ENCODE results near the gene ACOXL. TPM values are rescaled to one million over a fixed set of nuclear protein-coding genes. Genes with fewer than 3 reads are reported as not detected.

ACOXL gene
- total RNA-seq, 2 experiments from 2014 or later, result 0.26 to 0.41 TPM

DNA sequence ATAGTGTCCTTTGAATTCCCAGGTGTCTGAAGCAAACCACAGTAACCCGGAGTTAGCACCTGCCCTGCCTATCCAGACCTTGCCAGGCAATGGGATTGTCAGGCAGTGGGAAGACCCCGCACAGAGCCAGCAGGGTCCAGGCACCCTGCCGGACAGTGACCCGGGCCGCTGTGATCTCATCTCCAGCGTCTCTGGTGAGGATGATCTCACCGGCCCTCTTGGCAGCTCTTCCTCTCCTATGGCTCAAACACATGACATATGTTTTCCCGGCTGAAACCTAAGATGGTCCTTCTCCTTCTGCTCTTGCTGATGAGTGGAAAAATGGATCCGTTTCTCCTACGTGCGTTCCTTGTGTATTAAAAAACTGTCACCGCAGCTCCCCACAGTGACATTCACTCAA, 75.1 kb downstream of the ACOXL start:
- DNase-seq, result no peak
- intact Hi-C loops (cut with micrococcal nuclease), result no loop called here
- CTCF ChIA-PET, result interaction anchor here (1.5 kb wide), 1 partner anchor 45 kb away, joined by 3 read pairs; no protein-coding TSS in a partner anchor
- POLR2A ChIA-PET, result no interaction called here
- H3K36me3 Mint-ChIP-seq, result peaks cover 2% of the 10 kb centered on the region
- H3K27ac Mint-ChIP-seq, result no peak overlapping the region
- no peak overlapping the region for H3K4me3 Mint-ChIP-seq
- H3K27me3 Mint-ChIP-seq, result peaks cover 45% of the 10 kb centered on the region
- peaks cover 7% of the 10 kb centered on the region for H3K9me3 Mint-ChIP-seq
- peaks cover 22% of the 10 kb centered on the region for H3K4me1 Mint-ChIP-seq (ENCODE audit: low read depth)

GRCh38 chr2:110810404-110810803, 78.0 kb downstream of the ACOXL start:
- POLR2A ChIA-PET, result no interaction called here

DNA sequence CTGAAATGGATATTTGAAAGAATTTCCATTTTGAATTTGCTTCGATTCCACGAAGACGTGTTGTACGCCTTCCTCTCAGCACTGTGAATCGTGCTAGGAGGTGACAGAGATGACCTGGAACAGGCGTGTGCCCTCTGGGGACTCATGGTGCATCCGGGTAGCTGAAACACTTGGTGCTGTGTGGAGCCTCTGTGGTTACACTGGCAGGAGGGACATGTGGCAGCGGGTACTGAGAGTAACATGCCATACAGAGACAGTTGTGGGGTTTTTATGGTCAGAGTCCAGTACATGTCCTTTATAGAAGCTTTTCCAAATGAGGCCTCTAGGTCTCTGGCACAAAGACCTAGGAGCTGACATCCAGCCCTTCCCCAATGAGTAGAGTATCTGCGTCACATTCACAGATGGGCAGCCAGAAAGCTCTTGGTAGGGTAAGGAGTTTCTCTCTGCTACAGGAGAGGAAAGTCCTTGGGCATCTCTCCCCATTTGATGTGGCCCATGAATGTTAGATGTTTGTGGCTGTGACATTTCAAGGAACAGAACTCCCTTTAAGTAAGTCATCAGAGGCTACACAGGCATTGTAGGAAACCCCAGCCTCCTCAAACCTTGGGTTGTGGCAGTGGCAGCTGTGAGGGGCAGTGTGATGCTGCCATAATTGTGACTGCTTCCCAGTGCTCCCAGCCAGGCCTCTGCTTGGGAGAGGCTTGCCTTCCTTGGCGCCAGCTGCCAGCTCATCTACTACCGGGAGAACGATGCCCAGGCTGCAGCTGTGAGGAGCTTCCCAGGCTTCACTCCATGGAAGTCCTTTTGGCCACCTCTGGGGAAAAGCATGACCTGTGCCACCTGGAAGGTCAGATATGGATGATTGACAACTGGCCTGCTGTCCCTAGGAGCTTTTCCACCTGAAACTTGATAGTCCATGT, 80.6 kb downstream of the ACOXL start:
- peaks cover 40% of the 10 kb centered on the region for H3K27me3 Mint-ChIP-seq
- intact Hi-C loops (cut with micrococcal nuclease), result loop anchor here (10.0 kb wide), 1 partner anchor 902 kb away; no protein-coding TSS in a partner anchor
- ChIA-PET POLR2A (interaction anchor here (0.7 kb wide), 1 partner anchor 33 kb away, joined by 3 read pairs; no protein-coding TSS in a partner anchor), CTCF (interaction anchor here (0.6 to 3.7 kb wide), 21 partner anchors 9 to 856 kb away, joined by 3 to 32 read pairs (median 4); partner anchors contain the start of gene BCL2L11)
- no peak overlapping the region for H3K27ac Mint-ChIP-seq
- H3K4me1 Mint-ChIP-seq (ENCODE audit: low read depth), result peaks cover 8% of the 10 kb centered on the region
- H3K9me3 Mint-ChIP-seq, result no peaks in the 10 kb centered on the region
- DNase-seq, result no peak
- H3K36me3 Mint-ChIP-seq, result no peaks in the 10 kb centered on the region
- H3K4me3 Mint-ChIP-seq, result no peak overlapping the region

More at GRCh38 chr2:110810404-110810803, 78.0 kb downstream of the ACOXL start:
- H3K4me3 Mint-ChIP-seq, result no peak overlapping the region
- DNase-seq, result no peak
- intact Hi-C loops (cut with micrococcal nuclease), result loop anchor here (10.0 kb wide), 1 partner anchor 904 kb away; no protein-coding TSS in a partner anchor
- CTCF ChIA-PET, result interaction anchor here (1.0 kb wide), 1 partner anchor 38 kb away, joined by 3 read pairs; no protein-coding TSS in a partner anchor
- H3K9me3 Mint-ChIP-seq, result no peaks in the 10 kb centered on the region
- no peaks in the 10 kb centered on the region for H3K36me3 Mint-ChIP-seq
- H3K4me1 Mint-ChIP-seq (ENCODE audit: low read depth), result peaks cover 11% of the 10 kb centered on the region
- no peak overlapping the region for H3K27ac Mint-ChIP-seq
- peaks cover 48% of the 10 kb centered on the region for H3K27me3 Mint-ChIP-seq

DNA sequence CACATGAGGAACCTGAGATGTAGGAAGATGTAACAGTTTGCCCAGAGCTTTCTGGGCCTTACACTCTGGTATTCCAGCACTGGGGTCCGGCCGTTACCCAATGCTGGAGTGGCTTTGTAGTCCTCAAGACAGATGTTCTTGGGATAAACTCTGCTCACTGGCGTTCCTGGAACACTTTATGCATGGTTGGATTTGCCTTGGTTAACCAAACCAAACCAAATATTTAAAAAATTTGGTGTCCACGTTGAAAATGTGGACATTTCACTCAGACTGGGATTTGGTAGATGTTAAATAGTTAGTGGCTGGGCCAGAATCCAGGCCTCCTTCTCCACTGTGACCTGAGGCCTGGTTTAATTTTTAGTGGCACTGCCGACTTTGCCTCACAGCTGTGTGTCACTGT, 81.5 kb downstream of the ACOXL start:
- Mint-ChIP-seq H3K4me3 (no peak overlapping the region), H3K9me3 (no peaks in the 10 kb centered on the region), H3K4me1 (ENCODE audit: low read depth) (peaks cover 8% of the 10 kb centered on the region), H3K36me3 (no peaks in the 10 kb centered on the region), H3K27me3 (peaks cover 40% of the 10 kb centered on the region), H3K27ac (no peak overlapping the region)
- ChIA-PET POLR2A (interaction anchor here (0.7 kb wide), 1 partner anchor 33 kb away, joined by 3 read pairs; no protein-coding TSS in a partner anchor), CTCF (interaction anchor here (0.9 to 3.7 kb wide), 4 partner anchors 14 to 39 kb away, joined by 3 to 32 read pairs (median 5); no protein-coding TSS in a partner anchor)
- intact Hi-C loops (cut with micrococcal nuclease), result loop anchor here (10.0 kb wide), 1 partner anchor 901 kb away; no protein-coding TSS in a partner anchor
- no peak for DNase-seq

GRCh38 chr2:110815938-110816337, 83.6 kb downstream of the ACOXL start:
- ChIA-PET POLR2A (no interaction called here), CTCF (interaction anchor here (1.1 kb wide), 1 partner anchor 59 kb away, joined by 3 read pairs; no protein-coding TSS in a partner anchor)
- Mint-ChIP-seq H3K27me3 (peaks cover 45% of the 10 kb centered on the region), H3K4me1 (ENCODE audit: low read depth) (peaks cover 8% of the 10 kb centered on the region), H3K27ac (no peak overlapping the region), H3K9me3 (no peaks in the 10 kb centered on the region), H3K36me3 (no peaks in the 10 kb centered on the region), H3K4me3 (no peak overlapping the region)
- no peak for DNase-seq
- intact Hi-C loops (cut with micrococcal nuclease), result loop anchor here (10.0 kb wide), 1 partner anchor 899 kb away; no protein-coding TSS in a partner anchor

GRCh38 chr2:110816404-110817365, 84.3 kb downstream of the ACOXL start:
- Mint-ChIP-seq H3K9me3 (no peaks in the 10 kb centered on the region), H3K36me3 (no peaks in the 10 kb centered on the region), H3K27ac (no peak overlapping the region), H3K27me3 (peaks cover 40% of the 10 kb centered on the region), H3K4me3 (no peak overlapping the region), H3K4me1 (ENCODE audit: low read depth) (peaks cover 7% of the 10 kb centered on the region)
- ChIA-PET POLR2A (no interaction called here), CTCF (interaction anchor here (1.1 kb wide), 1 partner anchor 60 kb away, joined by 3 read pairs; no protein-coding TSS in a partner anchor)
- no peak for DNase-seq
- intact Hi-C loops (cut with micrococcal nuclease), result loop anchor here (10.0 kb wide), 1 partner anchor 898 kb away; no protein-coding TSS in a partner anchor

- no peak for DNase-seq
- H3K27ac Mint-ChIP-seq, result no peak overlapping the region
- POLR2A ChIA-PET, result no interaction called here
- CTCF ChIA-PET, result interaction anchor here (0.8 kb wide), 1 partner anchor 31 kb away, joined by 3 read pairs; no protein-coding TSS in a partner anchor
- intact Hi-C loops (cut with micrococcal nuclease), result loop anchor here (10.0 kb wide), 1 partner anchor 896 kb away; no protein-coding TSS in a partner anchor
- H3K9me3 Mint-ChIP-seq, result peaks cover 4% of the 10 kb centered on the region
- H3K4me3 Mint-ChIP-seq, result no peak overlapping the region
- no peaks in the 10 kb centered on the region for H3K4me1 Mint-ChIP-seq (ENCODE audit: low read depth)
- H3K27me3 Mint-ChIP-seq, result peaks cover 32% of the 10 kb centered on the region
- H3K36me3 Mint-ChIP-seq, result peaks cover 2% of the 10 kb centered on the region
Measured at GRCh38 chr2:110818767-110819481, 86.6 kb downstream of the ACOXL start.

DNA sequence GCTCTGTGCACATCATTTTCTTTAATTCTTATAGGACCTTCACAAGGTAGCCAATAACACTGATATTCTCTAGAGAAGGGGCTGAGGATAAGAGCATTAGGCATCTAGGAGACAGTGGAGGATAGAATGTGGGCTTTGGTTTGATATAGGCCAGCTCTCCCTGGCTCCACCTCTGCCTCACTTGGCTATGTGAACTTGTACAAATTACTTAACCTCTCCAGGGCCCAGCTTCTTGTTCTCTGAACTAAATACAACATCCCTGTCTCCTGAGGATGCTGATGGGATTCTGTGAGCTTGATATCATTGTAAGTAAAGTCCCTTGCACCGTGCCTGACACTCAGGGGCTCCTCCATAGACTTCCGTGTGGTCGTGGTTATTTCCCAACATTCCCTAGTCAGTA, 87.3 kb downstream of the ACOXL start:
- POLR2A ChIA-PET, result no interaction called here

GRCh38 chr2:110820128-110820527, 87.8 kb downstream of the ACOXL start:
- ChIA-PET CTCF (no interaction called here), POLR2A (no interaction called here)
- DNase-seq, result no peak
- intact Hi-C loops (cut with micrococcal nuclease), result no loop called here
- peaks cover 3% of the 10 kb centered on the region for H3K36me3 Mint-ChIP-seq
- no peak overlapping the region for H3K4me3 Mint-ChIP-seq
- H3K27ac Mint-ChIP-seq, result no peak overlapping the region
- peaks cover 30% of the 10 kb centered on the region for H3K27me3 Mint-ChIP-seq
- H3K4me1 Mint-ChIP-seq (ENCODE audit: low read depth), result no peaks in the 10 kb centered on the region
- peaks cover 12% of the 10 kb centered on the region for H3K9me3 Mint-ChIP-seq

More for the DNA sequence above, 87.3 kb downstream of the ACOXL start:
- H3K36me3 Mint-ChIP-seq, result peaks cover 3% of the 10 kb centered on the region
- intact Hi-C loops (cut with micrococcal nuclease), result loop anchor here (10.0 kb wide), 1 partner anchor 895 kb away; no protein-coding TSS in a partner anchor
- no peak for DNase-seq
- H3K27me3 Mint-ChIP-seq, result peaks cover 30% of the 10 kb centered on the region
- no peak overlapping the region for H3K27ac Mint-ChIP-seq
- CTCF ChIA-PET, result interaction anchor here (0.8 kb wide), 1 partner anchor 30 kb away, joined by 3 read pairs; no protein-coding TSS in a partner anchor
- H3K4me3 Mint-ChIP-seq, result no peak overlapping the region
- peaks cover 8% of the 10 kb centered on the region for H3K9me3 Mint-ChIP-seq
- H3K4me1 Mint-ChIP-seq (ENCODE audit: low read depth), result no peaks in the 10 kb centered on the region

- no peak overlapping the region for H3K27ac Mint-ChIP-seq
- DNase-seq, result no peak
- peaks cover 14% of the 10 kb centered on the region for H3K9me3 Mint-ChIP-seq
- intact Hi-C loops (cut with micrococcal nuclease), result no loop called here
- peaks cover 26% of the 10 kb centered on the region for H3K27me3 Mint-ChIP-seq
- no peak overlapping the region for H3K4me3 Mint-ChIP-seq
- ChIA-PET POLR2A (interaction anchor here (0.6 kb wide), 1 partner anchor 9 kb away, joined by 4 read pairs; no protein-coding TSS in a partner anchor), CTCF (interaction anchor here (2.5 kb wide), 1 partner anchor 11 kb away, joined by 13 read pairs; no protein-coding TSS in a partner anchor)
- peaks cover 3% of the 10 kb centered on the region for H3K36me3 Mint-ChIP-seq
- peaks cover 8% of the 10 kb centered on the region for H3K4me1 Mint-ChIP-seq (ENCODE audit: low read depth)
Measured at GRCh38 chr2:110823165-110823564, 90.8 kb downstream of the ACOXL start.

DNA sequence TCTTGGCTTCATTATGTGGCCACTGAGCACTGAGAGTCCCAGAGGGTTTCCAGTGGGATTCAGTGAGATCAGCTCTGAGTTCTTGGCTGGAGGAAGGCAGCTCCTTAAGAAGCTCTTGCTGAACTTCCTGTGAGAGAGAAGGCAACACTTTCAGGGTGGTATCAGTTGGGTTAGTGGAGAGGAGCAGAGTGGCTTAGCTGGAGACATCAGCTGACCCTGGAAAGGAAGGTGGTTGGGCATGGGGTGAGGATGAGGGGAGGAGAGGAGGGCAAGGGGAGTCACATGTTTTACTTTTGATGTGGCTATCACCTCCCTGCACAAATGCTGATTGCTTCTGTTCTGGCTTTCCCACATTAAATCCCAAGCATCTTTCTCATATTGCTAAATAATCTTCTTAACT, 95.1 kb downstream of the ACOXL start:
- Mint-ChIP-seq H3K36me3 (peaks cover 3% of the 10 kb centered on the region), H3K27me3 (peaks cover 24% of the 10 kb centered on the region), H3K4me3 (no peak overlapping the region), H3K27ac (no peak overlapping the region), H3K9me3 (peaks cover 14% of the 10 kb centered on the region), H3K4me1 (ENCODE audit: low read depth) (peaks cover 10% of the 10 kb centered on the region)
- POLR2A ChIA-PET, result no interaction called here
- no peak for DNase-seq
- intact Hi-C loops (cut with micrococcal nuclease), result no loop called here
- CTCF ChIA-PET, result interaction anchor here (1.2 kb wide), 1 partner anchor 14 kb away, joined by 4 read pairs; no protein-coding TSS in a partner anchor
